Aorta (tissue), 5 donors: Measurements from ENCODE around the gene SLC52A1. TPM values are rescaled to one million over a fixed set of nuclear protein-coding genes. Genes with fewer than 3 reads are reported as not detected.

ENCODE experiments used
- ATAC-seq: fragments of 200-7000 bp; cut with Tn5 transposase; one replicate; pipeline ENCODE4 v1.9.1; 2022; ENCODE audit warnings: moderate library complexity; ENCODE audit not compliant: low FRiP score
- DNase-seq, 2 donors: peaks; one replicate each; pipeline ENCODE4 v3.0.0-alpha.2; 2020
- H3K27ac ChIP-seq, 2 donors: one replicate each; pipeline ENCODE4 v1.5.1; 2013; ENCODE audit warnings: low read length in 2 of 2, mild to moderate bottlenecking in 2 of 2, moderate library complexity in 2 of 2, control low read depth in 1 of 2, inconsistent platforms in 1 of 2, low read depth in 1 of 2
- H3K27me3 ChIP-seq, 2 donors: one replicate each; pipeline ENCODE4 v1.6.1; 2013; ENCODE audit warnings: control low read depth in 1 of 2, low read length in 1 of 2, mild to moderate bottlenecking in 1 of 2, moderate library complexity in 1 of 2; ENCODE audit not compliant: insufficient read depth in 2 of 2, control insufficient read depth in 1 of 2
- H3K36me3 ChIP-seq, 2 donors: one replicate each; pipeline ENCODE4 v1.6.1; 2013; ENCODE audit warnings: control low read depth in 1 of 2, low read length in 1 of 2, mild to moderate bottlenecking in 1 of 2; ENCODE audit not compliant: insufficient read depth in 2 of 2, control insufficient read depth in 1 of 2
- H3K4me1 ChIP-seq, 2 donors: one replicate each; pipeline ENCODE4 v1.6.1; 2013; ENCODE audit warnings: low read length in 2 of 2, control low read depth in 1 of 2, mild to moderate bottlenecking in 1 of 2, moderate library complexity in 1 of 2; ENCODE audit not compliant: insufficient read depth in 2 of 2, control insufficient read depth in 1 of 2
- H3K4me3 ChIP-seq, 2 donors: one replicate each; pipeline ENCODE4 v1.5.1; 2013; ENCODE audit warnings: low read length in 2 of 2, control low read depth in 1 of 2, mild to moderate bottlenecking in 1 of 2
- H3K9me3 ChIP-seq: one replicate; pipeline ENCODE4 v1.6.1; 2013; ENCODE audit warnings: mild to moderate bottlenecking, low read length; ENCODE audit not compliant: control insufficient read depth
- WGBS, 2 donors: extraction: QIAGEN DNeasy Blood & Tissue Kit; methylation state at CpG; one replicate each; pipeline ENCODE4 v1.1.7; 2013; 5-methylcytosine and 5-hydroxymethylcytosine counted together
- intact Hi-C, 2 donors: fragments of 100-400 bp; cut with DNase I; formaldehyde crosslinking; loops; one replicate each; pipeline versions ENCODE4 v1.14.2 to v1.15.0; 2022
- polyA plus RNA-seq, 2 donors: library from polyadenylated mRNA; stranded (reverse); fragments of 200-250 nt; gene quantifications; one replicate each; pipeline ENCODE4 v1.2.3, GENCODE V29; 2013
- total RNA-seq, 2 donors: library from RNA; stranded (reverse); fragmentation: NEBNext Ultra II Directional; extraction: Animal tissue kit (Norgen Biotek cat#: 25700); gene quantifications; one replicate each; pipeline ENCODE4 v1.2.1, GENCODE V29; 2021
- donor health status: healthy with polysubstance abuse.
- donor health status: Bipolar disorder and iron deficiency.
- donor health status: DM: no; HTN: no; CAD: no.
- donor health status: DM: no; HTN: no; CAD: no.
- donor health status: DM: yes; HTN: yes; CAD: no.

SLC52A1 gene
- total and polyA plus RNA-seq, 4 donors: 0.88 TPM; not detected in 3

DNA sequence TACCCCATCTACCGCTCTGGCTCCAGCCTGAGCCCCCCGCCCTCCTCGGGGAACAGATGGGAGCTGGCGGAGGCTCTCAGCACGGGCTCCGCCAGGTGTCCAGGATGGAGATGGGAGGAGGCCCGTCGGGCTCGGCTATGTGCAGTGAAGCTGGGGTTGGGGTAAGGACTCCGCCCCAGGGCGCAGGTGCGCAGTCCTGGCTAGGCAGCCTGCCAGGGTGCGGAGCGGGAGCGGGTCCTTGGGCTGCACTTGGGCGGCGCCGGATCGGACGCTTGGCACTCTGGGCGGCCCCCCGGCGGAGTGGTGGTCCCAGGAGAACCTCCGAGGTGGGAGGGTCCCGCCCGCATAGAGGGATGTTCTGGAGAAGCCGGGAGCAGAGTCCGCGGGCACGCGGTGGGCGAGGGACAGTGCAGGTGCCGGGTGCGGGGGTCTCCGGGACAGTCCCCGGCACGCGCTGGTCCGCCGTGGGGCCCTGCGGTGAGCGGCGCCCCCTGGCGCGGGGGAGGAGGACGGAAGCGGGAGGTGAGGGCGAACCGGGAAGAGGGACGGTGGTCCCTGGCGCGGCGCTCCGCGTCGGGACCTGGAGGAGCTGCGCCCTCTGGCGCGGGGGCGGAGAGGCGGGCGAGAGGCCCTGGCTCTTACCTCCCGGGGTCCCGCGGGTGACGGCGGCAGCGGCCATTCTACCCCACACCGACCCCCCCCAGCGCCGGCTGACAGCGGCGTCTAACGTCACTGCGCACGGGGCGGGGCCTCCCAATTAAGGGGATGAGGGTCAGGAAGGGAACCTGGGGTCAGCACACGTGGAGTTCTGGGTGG lies 48.1 kb downstream of the SLC52A1 start, which contains the start of gene CAMTA2:
CAMTA2 (minus strand) TSS at position 725 of the 816 bp plus-strand sequence. CDS start 1,453 bp downstream, outside the sequence.
- intact Hi-C loops: loop anchor here (10.0 kb wide), 1 partner anchor 82 kb away; the partner anchor contains the start of gene CHRNE (in 2 of the 2)
- ATAC-seq (peak; percentile 95), DNase-seq (peak; percentile 94 to 98)
- 1% methylated on average over 58 to 78 of the region's 78 CpGs for WGBS, 2 donors
- H3K27ac ChIP-seq: peak within 1 kb of the TSS; percentile 25 to 90
- H3K4me1 ChIP-seq: peaks cover 0 to 3% of the 10 kb centered on the region in 2 donors
- no peaks in the 10 kb centered on the region for H3K9me3 ChIP-seq
- peak within 1 kb of the TSS; percentile 67 to 93 for H3K4me3 ChIP-seq
- no peaks in the 10 kb centered on the region for H3K27me3 ChIP-seq
- H3K36me3 ChIP-seq: no peaks in the 10 kb centered on the region

GRCh38 chr17:4986403-4986802 lies 48.8 kb downstream of the SLC52A1 start:
- intact Hi-C loops: loop anchor here (10.0 kb wide), 1 partner anchor 82 kb away; the partner anchor contains the start of gene CHRNE (in 2 of the 2)
- ATAC-seq (no peak), DNase-seq (no peak)
- WGBS, 2 donors: 33 to 39% methylated on average over 5 of the region's 5 CpGs
- H3K27me3 ChIP-seq: no peaks in the 10 kb centered on the region
- H3K4me3 ChIP-seq: peak overlapping the region; percentile 67 to 93
- no peaks in the 10 kb centered on the region for H3K36me3 ChIP-seq
- H3K4me1 ChIP-seq: peaks cover 0 to 3% of the 10 kb centered on the region in 2 donors
- peak overlapping the region in 1 of 2 donors; percentile 13 for H3K27ac ChIP-seq
- no peaks in the 10 kb centered on the region for H3K9me3 ChIP-seq

Other genes with a start within 250 kb of the SLC52A1 start
- 10 to 100 TPM in 1 of 2 donors, 1 to 10 TPM in 1; 6.6 to 19.3 TPM for gene VMO1, start 249.1 kb downstream of the SLC52A1 start, total RNA-seq
- gene VMO1, start 249.1 kb downstream of the SLC52A1 start, polyA plus RNA-seq: 10 to 100 TPM in 1 of 2 donors, 1 to 10 TPM in 1; 1.5 to 15.5 TPM
- not detected for gene GLTPD2, start 246.5 kb downstream of the SLC52A1 start, total RNA-seq
- gene GLTPD2, start 246.5 kb downstream of the SLC52A1 start, polyA plus RNA-seq: 1 to 10 TPM in 1 of 2 donors, not detected in 1; 3.4 TPM
- gene PSMB6, start 239.3 kb downstream of the SLC52A1 start, total RNA-seq: 10 to 100 TPM; 78.3 to 91.8 TPM
- 100 to 1,000 TPM; 171 to 186 TPM for gene PSMB6, start 239.3 kb downstream of the SLC52A1 start, polyA plus RNA-seq
- 10 to 100 TPM; 25.3 to 65.0 TPM for gene PLD2, start 228.3 kb downstream of the SLC52A1 start, total RNA-seq
- gene PLD2, start 228.3 kb downstream of the SLC52A1 start, polyA plus RNA-seq: 10 to 100 TPM in 1 of 2 donors, 1 to 10 TPM in 1; 8.8 to 32.9 TPM
- gene MINK1, start 202.1 kb downstream of the SLC52A1 start, total RNA-seq: 10 to 100 TPM; 64.2 to 97.5 TPM
- gene MINK1, start 202.1 kb downstream of the SLC52A1 start, polyA plus RNA-seq: 10 to 100 TPM; 22.2 to 40.0 TPM
- 1 to 10 TPM; 2.5 to 2.9 TPM for gene C17orf107, start 135.9 kb downstream of the SLC52A1 start, total RNA-seq
- gene C17orf107, start 135.9 kb downstream of the SLC52A1 start, polyA plus RNA-seq: 1 to 10 TPM in 1 of 2 donors, under 1 TPM in 1; 0.49 to 1.1 TPM
- gene CHRNE, start 132.3 kb downstream of the SLC52A1 start, total RNA-seq: 1 to 10 TPM in 1 of 2 donors, under 1 TPM in 1; 0.84 to 1.6 TPM
- under 1 TPM in 1 of 2 donors, not detected in 1; 0.61 TPM for gene CHRNE, start 132.3 kb downstream of the SLC52A1 start, polyA plus RNA-seq
- gene GP1BA, start 103.1 kb downstream of the SLC52A1 start, total RNA-seq: under 1 TPM in 1 of 2 donors, not detected in 1; 0.19 TPM
- under 1 TPM in 1 of 2 donors, not detected in 1; 0.08 TPM for gene GP1BA, start 103.1 kb downstream of the SLC52A1 start, polyA plus RNA-seq
- 10 to 100 TPM; 28.3 to 29.5 TPM for gene SLC25A11, start 95.4 kb downstream of the SLC52A1 start, total RNA-seq
- 10 to 100 TPM; 31.8 to 41.6 TPM for gene SLC25A11, start 95.4 kb downstream of the SLC52A1 start, polyA plus RNA-seq
- 10 to 100 TPM; 45.6 to 51.8 TPM for gene RNF167, start 95.2 kb downstream of the SLC52A1 start, total RNA-seq
- gene RNF167, start 95.2 kb downstream of the SLC52A1 start, polyA plus RNA-seq: 10 to 100 TPM; 39.3 to 89.3 TPM
- 100 to 1,000 TPM; 440 to 554 TPM for gene PFN1, start 86.9 kb downstream of the SLC52A1 start, total RNA-seq
- gene PFN1, start 86.9 kb downstream of the SLC52A1 start, polyA plus RNA-seq: 100 to 1,000 TPM; 543 to 728 TPM
- gene ENO3, start 84.3 kb downstream of the SLC52A1 start, total RNA-seq: 1 to 10 TPM; 5.2 to 7.4 TPM
- gene ENO3, start 84.3 kb downstream of the SLC52A1 start, polyA plus RNA-seq: 10 to 100 TPM in 1 of 2 donors, 1 to 10 TPM in 1; 9.5 to 46.2 TPM
- 10 to 100 TPM; 38.8 to 48.3 TPM for gene SPAG7, start 67.6 kb downstream of the SLC52A1 start, total RNA-seq
- 100 to 1,000 TPM in 1 of 2 donors, 10 to 100 TPM in 1; 43.5 to 109 TPM for gene SPAG7, start 67.6 kb downstream of the SLC52A1 start, polyA plus RNA-seq
- gene CAMTA2, start 47.8 kb downstream of the SLC52A1 start, total RNA-seq: 10 to 100 TPM; 62.2 to 68.1 TPM
- gene CAMTA2, start 47.8 kb downstream of the SLC52A1 start, polyA plus RNA-seq: 10 to 100 TPM; 21.7 to 67.5 TPM
- gene INCA1, start 37.9 kb downstream of the SLC52A1 start, total RNA-seq: 1 to 10 TPM; 1.2 to 1.9 TPM
- gene INCA1, start 37.9 kb downstream of the SLC52A1 start, polyA plus RNA-seq: 1 to 10 TPM; 1.3 to 4.9 TPM
- gene KIF1C, start 37.5 kb downstream of the SLC52A1 start, total RNA-seq: 100 to 1,000 TPM; 187 to 235 TPM
- 100 to 1,000 TPM in 1 of 2 donors, 10 to 100 TPM in 1; 89.0 to 371 TPM for gene KIF1C, start 37.5 kb downstream of the SLC52A1 start, polyA plus RNA-seq
- gene ZFP3, start 43.0 kb upstream of the SLC52A1 start, total RNA-seq: 1 to 10 TPM; 4.0 to 6.0 TPM
- 1 to 10 TPM in 1 of 2 donors, under 1 TPM in 1; 0.75 to 3.0 TPM for gene ZFP3, start 43.0 kb upstream of the SLC52A1 start, polyA plus RNA-seq
- gene ZNF232, start 76.5 kb upstream of the SLC52A1 start, total RNA-seq: 1 to 10 TPM; 7.1 to 7.8 TPM
- 1 to 10 TPM; 5.9 to 6.1 TPM for gene ZNF232, start 76.5 kb upstream of the SLC52A1 start, polyA plus RNA-seq
- gene USP6, start 80.6 kb upstream of the SLC52A1 start, total RNA-seq: under 1 TPM; 0.10 to 0.36 TPM
- gene USP6, start 80.6 kb upstream of the SLC52A1 start, polyA plus RNA-seq: under 1 TPM in 1 of 2 donors, not detected in 1; 0.05 TPM
- 10 to 100 TPM in 1 of 2 donors, 1 to 10 TPM in 1; 8.1 to 10.3 TPM for gene ZNF594, start 156.4 kb upstream of the SLC52A1 start, total RNA-seq
- gene ZNF594, start 156.4 kb upstream of the SLC52A1 start, polyA plus RNA-seq: 1 to 10 TPM in 1 of 2 donors, under 1 TPM in 1; 0.75 to 1.9 TPM
- gene SCIMP, start 199.4 kb upstream of the SLC52A1 start, total RNA-seq: 1 to 10 TPM; 5.8 to 6.1 TPM
- 1 to 10 TPM in 1 of 2 donors, under 1 TPM in 1; 0.84 to 8.0 TPM for gene SCIMP, start 199.4 kb upstream of the SLC52A1 start, polyA plus RNA-seq
- 10 to 100 TPM; 42.3 to 47.5 TPM for gene RABEP1, start 246.9 kb upstream of the SLC52A1 start, total RNA-seq
- 10 to 100 TPM; 21.1 to 26.4 TPM for gene RABEP1, start 246.9 kb upstream of the SLC52A1 start, polyA plus RNA-seq